Putamen (tissue), 1 donor: ENCODE data around the gene STX16.
"Not testable (repeated sequence)": the region's sequence is repeated elsewhere in the genome, so short reads cannot be mapped to it uniquely, and the experiment has no call there.

ENCODE experiments used
- DNase-seq: peaks from one replicate; pipeline ENCODE4 v3.0.0-alpha.2; 2016; ENCODE audit warnings: low spot score

Gene STX16

DNA sequence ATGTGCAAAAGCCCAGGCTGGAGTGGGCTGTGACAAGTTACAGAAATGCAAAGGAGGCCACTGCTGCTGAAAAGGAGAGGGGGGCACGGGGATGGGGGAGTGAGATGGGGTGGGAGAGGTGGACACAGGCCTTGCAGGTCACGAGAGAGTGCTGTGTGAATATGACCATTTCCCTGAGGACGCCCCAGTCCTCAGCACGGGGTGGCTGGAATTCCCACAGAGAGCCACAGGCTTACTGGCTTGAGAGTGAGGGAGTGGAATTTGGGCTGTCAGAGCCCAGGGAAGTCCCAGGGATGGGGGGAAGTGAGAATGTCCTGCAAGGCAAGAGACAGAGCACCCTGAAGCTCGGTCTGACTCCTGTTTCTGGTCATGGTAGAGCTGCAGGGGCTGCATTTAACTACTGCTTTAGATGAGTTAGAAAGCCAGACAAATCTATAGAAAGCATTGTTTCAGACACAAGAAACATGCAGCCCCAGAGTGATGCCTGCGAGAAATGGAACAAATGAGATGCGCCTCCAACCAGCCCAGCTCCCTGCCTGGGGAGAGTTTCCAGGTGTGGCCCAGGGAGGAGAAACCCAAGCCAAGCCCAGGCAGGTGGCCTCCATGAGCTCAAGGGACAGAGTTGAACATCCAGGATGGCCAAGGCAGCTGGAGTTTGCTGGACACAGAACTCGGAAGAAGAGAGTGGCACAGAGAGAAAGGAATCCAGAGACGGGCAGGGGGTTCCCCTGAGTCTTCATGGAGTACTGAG is 72.0 kb downstream of the STX16 start:
- DNase-seq: no peak

DNA sequence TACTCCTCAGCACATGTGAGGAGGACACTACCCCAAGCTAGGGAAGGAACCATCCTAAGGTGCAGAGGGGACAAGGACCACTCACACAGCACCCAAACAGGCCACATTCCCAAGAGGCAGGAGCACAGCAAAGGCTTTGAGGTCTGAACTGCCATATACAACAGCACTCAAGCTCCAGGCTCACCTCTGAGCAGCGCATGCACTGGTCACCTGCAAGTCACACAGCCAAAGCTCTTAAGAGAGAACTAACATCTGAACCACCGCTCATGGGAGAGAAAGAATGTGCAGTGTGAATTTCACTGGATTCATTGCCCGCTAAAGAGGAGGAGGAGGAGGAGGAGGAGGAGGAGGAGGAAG is 72.5 kb downstream of the STX16 start:
- no peak for DNase-seq

DNA sequence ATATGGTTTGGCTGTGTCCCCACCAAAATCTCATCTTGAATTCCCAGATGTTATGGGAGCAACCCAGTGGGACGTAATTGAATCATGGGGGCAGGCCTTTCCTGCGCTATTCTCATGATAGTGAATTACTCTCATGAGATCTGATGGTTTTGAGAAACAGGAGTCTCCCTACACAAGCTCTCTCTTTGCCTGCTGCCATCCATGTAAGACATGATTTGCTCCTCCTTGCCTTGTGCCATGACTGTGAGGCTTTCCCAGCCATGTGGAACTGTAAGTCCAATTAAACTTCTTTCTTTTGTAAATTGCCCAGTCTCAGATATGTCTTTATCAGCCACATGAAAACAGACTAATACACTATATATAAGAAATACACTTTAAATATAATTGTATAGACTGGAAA is 75.1 kb downstream of the STX16 start:
- not testable (repeated sequence) for DNase-seq
